Hepatocyte (in vitro differentiated cells): ENCODE results near the gene KCNIP2.

ENCODE experiments used
- CTCF ChIP-seq: fragments of 200-600 bp; sonication (generic); IDR thresholded peaks from 2 replicates; pipeline ENCODE4 v1.5.1; 2016; ENCODE audit warnings: antibody characterized with exemption, mild to moderate bottlenecking; ENCODE audit not compliant: poor library complexity
- EZH2 ChIP-seq: fragments of 200-600 bp; sonication (generic); IDR thresholded peaks from 2 replicates; pipeline ENCODE4 v1.6.1; 2016; ENCODE audit warnings: antibody characterized with exemption, mild to moderate bottlenecking, borderline replicate concordance

GRCh38 chr10:101878869-101879268 lies 35.3 kb upstream of the KCNIP2 start:
- TF ChIP-seq CTCF (no peak), EZH2 (no peak)
